A549 (cell line): ENCODE data around the gene SKOR1. TPM values are rescaled to one million over a fixed set of nuclear protein-coding genes. Genes with fewer than 3 reads are reported as not detected.

Experiments
- ATAC-seq, 2 experiments: fragments of 200-7000 bp in 1 of 2; fragments of >200 bp in 1 of 2; cut with Nextera tagmentation in 1 of 2; cut with Tn5 transposase in 1 of 2; 3 replicates each; pipeline versions ENCODE4 v1.8.0 to v1.9.1; 2018 to 2020; ENCODE audit warnings: mild to moderate bottlenecking in 1 of 2, moderate library complexity in 1 of 2
- CTCF ChIA-PET: fragments of 300-600 bp; sonication (Branson Sonifier 250); formaldehyde crosslinking; extraction: SDS; loops from one replicate; lab custom pipeline; 2021; ENCODE audit warnings: antibody characterized with exemption, inconsistent platforms; lab: Yijun Ruan, JAX
- POLR2A ChIA-PET: fragments of 350-600 bp; formaldehyde crosslinking; extraction: SDS; loops from one replicate; lab custom pipeline; 2021; ENCODE audit warnings: antibody characterized with exemption, inconsistent platforms; lab: Yijun Ruan, JAX
- DNase-seq, 2 experiments: peaks; one replicate each; pipeline versions ENCODE4 v3.0.0 to v3.0.0-alpha.2; 2011 to 2016; ENCODE audit warnings: low read depth in 1 of 2, low spot score in 1 of 2
- FAIRE-seq: peaks from 2 replicates; lab custom pipeline; 2011; peaks lifted over from hg19 to GRCh38; lab: Jason Lieb, UNC
- H3K27ac ChIP-seq, 2 experiments: fragments of >200 bp; sonication (Bioruptor Twin); formaldehyde crosslinking; 3 replicates each; pipeline ENCODE4 v1.5.1; 2016 to 2017
- H3K4me1 ChIP-seq: fragments of >200 bp; sonication (Bioruptor Twin); formaldehyde crosslinking; 3 replicates; pipeline ENCODE4 v1.6.1; 2016
- H3K4me2 ChIP-seq: fragments of >200 bp; sonication (Bioruptor Twin); formaldehyde crosslinking; 3 replicates; pipeline ENCODE4 v1.6.1; 2016
- H3K4me3 ChIP-seq: fragments of >200 bp; sonication (Bioruptor Twin); formaldehyde crosslinking; 3 replicates; pipeline ENCODE4 v1.5.1; 2016
- H3K9me3 ChIP-seq: fragments of >200 bp; sonication (Bioruptor Twin); formaldehyde crosslinking; 3 replicates; pipeline ENCODE4 v1.6.1; 2016
- BHLHE40 ChIP-seq: IDR thresholded peaks from 2 replicates; pipeline ENCODE4 v1.6.1; 2012; ENCODE audit warnings: low read depth, low read length, inconsistent platforms
- EP300 ChIP-seq, 2 experiments: fragments of >200 bp; sonication (Bioruptor Twin); formaldehyde crosslinking; IDR thresholded peaks; 2 replicates in 1 of 2; 3 replicates in 1 of 2; pipeline ENCODE4 v1.6.1; 2016 to 2017
- ESRRA ChIP-seq: fragments of 150-350 bp; IDR thresholded peaks from 2 replicates; pipeline ENCODE4 v1.6.1; 2014; ENCODE audit warnings: mild to moderate bottlenecking, low read length, borderline replicate concordance
- FOSB ChIP-seq: fragments of 250-450 bp; sonication (Bioruptor Pico); IDR thresholded peaks from 2 replicates; pipeline ENCODE4 v1.5.0; 2020; ENCODE audit warnings: mild to moderate bottlenecking, moderate library complexity
- GATA3 ChIP-seq: IDR thresholded peaks from 2 replicates; pipeline ENCODE4 v1.6.1; 2012; ENCODE audit warnings: borderline replicate concordance
- HOXA7 ChIP-seq: fragments of 250-450 bp; sonication (Bioruptor Pico); IDR thresholded peaks from 2 replicates; pipeline ENCODE4 v1.5.0; 2020; ENCODE audit warnings: mild to moderate bottlenecking, moderate library complexity
- HOXB5 ChIP-seq: fragments of 250-450 bp; sonication (Bioruptor Pico); IDR thresholded peaks from 2 replicates; pipeline ENCODE4 v1.5.0; 2020; ENCODE audit warnings: mild to moderate bottlenecking, moderate library complexity
- JUNB ChIP-seq: fragments of >200 bp; sonication (Bioruptor Twin); formaldehyde crosslinking; IDR thresholded peaks from 2 replicates; pipeline ENCODE4 v1.6.1; 2016
- KDM1A ChIP-seq: fragments of 200-600 bp; sonication (generic); IDR thresholded peaks from 2 replicates; pipeline ENCODE4 v1.6.1; 2016; ENCODE audit warnings: low read depth, mild to moderate bottlenecking
- MYC ChIP-seq: IDR thresholded peaks from 2 replicates; pipeline ENCODE4 v1.6.1; 2012; ENCODE audit warnings: mild to moderate bottlenecking, inconsistent platforms, low read length, improper control_type of control experiment, borderline replicate concordance
- PHF8 ChIP-seq: fragments of 200-600 bp; sonication (generic); IDR thresholded peaks from 2 replicates; pipeline ENCODE4 v1.6.1; 2016; ENCODE audit warnings: low read depth, mild to moderate bottlenecking, antibody characterized with exemption, moderate library complexity, borderline replicate concordance
- RAD21 ChIP-seq, 2 experiments: fragments of >200 bp in 1 of 2; sonication (Bioruptor Twin) in 1 of 2; formaldehyde crosslinking in 1 of 2; IDR thresholded peaks in 1 of 2; conservative IDR thresholded peaks in 1 of 2; 2 replicates in 1 of 2; 3 replicates in 1 of 2; pipeline ENCODE4 v1.6.1; 2012 to 2018; ENCODE audit warnings: inconsistent platforms in 1 of 2
- RARB ChIP-seq: fragments of 250-450 bp; sonication (Bioruptor Pico); IDR thresholded peaks from 2 replicates; pipeline ENCODE4 v1.8.0; 2021; ENCODE audit warnings: mild to moderate bottlenecking, moderate library complexity
- RNF2 ChIP-seq: fragments of 200-600 bp; sonication (generic); IDR thresholded peaks from 2 replicates; pipeline ENCODE4 v1.6.1; 2016; ENCODE audit warnings: low read depth, mild to moderate bottlenecking, antibody characterized with exemption, moderate library complexity, borderline replicate concordance
- SMC3 ChIP-seq: fragments of >200 bp; sonication (Bioruptor Twin); formaldehyde crosslinking; IDR thresholded peaks from 3 replicates; pipeline ENCODE4 v1.6.1; 2018; ENCODE audit warnings: inconsistent platforms
- ZFP36 ChIP-seq: fragments of 450-650 bp; IDR thresholded peaks from 2 replicates; pipeline ENCODE4 v1.6.1; 2014; ENCODE audit warnings: borderline replicate concordance; ENCODE audit not compliant: partially characterized antibody
- ZNF302 ChIP-seq: fragments of 250-450 bp; sonication (Bioruptor Pico); IDR thresholded peaks from 2 replicates; pipeline ENCODE4 v1.9.0; 2021; ENCODE audit warnings: inconsistent platforms, mild to moderate bottlenecking, moderate library complexity
- WGBS: methylation state at CpG from one replicate; pipeline ENCODE4 v1.1.6; 2017; ENCODE audit errors: missing lambda C conversion rate; 5-methylcytosine and 5-hydroxymethylcytosine counted together
- polyA plus RNA-seq, 4 experiments: library from polyadenylated mRNA; depleted of rRNA in 3 of 4; stranded (reverse); fragments of >200 nt; fragmentation: RNase III in 1 of 4; extraction: RNeasy Plus Mini Kit Qiagen cat#74134 plus additional on column Dnase treatment in 1 of 4; gene quantifications; 2 replicates in 3 of 4; 3 replicates in 1 of 4; pipeline ENCODE4 v1.2.3, GENCODE V29; 2011 to 2017
- TF ChIP-seq, protein P1 (sequence below): IDR thresholded peaks from 2 replicates; pipeline ENCODE4 v1.6.1; 2012
- TF ChIP-seq, protein P2 (sequence below): fragments of 200-600 bp; sonication (generic); IDR thresholded peaks from 2 replicates; pipeline ENCODE4 v1.6.1; 2016; ENCODE audit warnings: antibody characterized with exemption, mild to moderate bottlenecking, moderate library complexity

Gene SKOR1
- polyA plus RNA-seq, 2 of the 4 experiments (the other 2 are of a cell fraction) = 0.03 to 0.05 TPM

DNA sequence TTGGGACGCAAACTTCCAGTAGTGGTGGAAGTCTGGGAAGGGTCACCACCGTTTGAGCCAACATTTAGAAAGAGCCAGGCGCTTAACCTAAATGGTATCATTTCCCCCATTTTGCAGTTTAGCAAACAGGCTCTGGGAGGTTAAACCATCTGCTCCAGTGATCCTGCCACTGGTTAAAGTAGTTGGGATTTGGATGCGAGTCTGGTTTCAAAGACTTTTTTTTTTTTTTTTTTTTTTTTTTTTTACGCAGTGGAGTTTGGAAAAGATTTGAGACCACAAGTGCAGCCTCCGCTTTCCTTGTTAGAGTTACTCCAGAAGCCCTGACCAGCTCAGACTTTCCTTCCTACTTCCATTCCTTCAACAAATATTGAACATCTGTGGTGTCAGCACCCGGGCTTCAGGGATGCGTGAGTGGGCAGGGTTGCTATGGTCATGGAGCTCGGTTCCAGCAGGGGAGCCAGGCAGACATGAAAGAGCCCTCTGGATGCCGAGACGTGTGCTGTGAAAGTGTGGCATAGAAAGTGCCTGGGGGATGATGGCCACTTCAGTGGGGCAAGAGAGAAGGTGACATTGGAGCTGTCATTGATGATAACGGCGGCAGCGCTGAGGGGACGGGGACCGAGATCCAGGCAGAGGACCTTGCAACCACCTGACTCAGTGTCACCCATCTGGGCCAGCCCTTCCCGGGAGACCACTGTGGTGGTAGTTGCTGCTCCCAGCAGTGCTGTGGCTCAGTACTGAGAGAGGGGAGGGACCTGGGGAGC, 15.6 kb downstream of the SKOR1 start:
- TF ChIP-seq PHF8 = no peak
- no peak for TF ChIP-seq KDM1A
- 0 out of 2 replicates have a peak, but pooled peaks have one; percentile 13 for TF ChIP-seq GATA3
- TF ChIP-seq HOXB5 = no peak
- no peak for TF ChIP-seq RARB (CRISPR knock-in tag)
- TF ChIP-seq JUNB = no peak
- peak in 1 of 2 experiments; percentile 4; a peak in 1 of 5 replicates for TF ChIP-seq RAD21 (conservative IDR thresholded peaks at IDR 0.05 in 1 of 2, IDR thresholded peaks at IDR 0.05 in 1 of 2)
- TF ChIP-seq ZFP36 = no peak
- no peak for TF ChIP-seq BHLHE40
- H3K27ac ChIP-seq = peak overlapping the region; percentile 87 to 92
- H3K4me2 ChIP-seq = peak overlapping the region; percentile 93
- no peaks in the 10 kb centered on the region for H3K9me3 ChIP-seq
- 24% methylated on average over 17 of the region's 17 CpGs for WGBS
- ATAC-seq = peak in 1 of 2 experiments; percentile 63; a peak in 5 of 6 replicates
- POLR2A ChIA-PET = interaction anchor here (0.6 to 1.1 kb wide), 4 partner anchors 214 to 430 kb away, joined by 3 to 7 read pairs (median 4); partner anchors contain the start of gene PIAS1
- CTCF ChIA-PET = interaction anchor here (0.8 to 2.4 kb wide), 6 partner anchors 16 to 314 kb away, joined by 3 to 12 read pairs (median 3); no protein-coding TSS in a partner anchor
- H3K4me1 ChIP-seq = peaks cover 13% of the 10 kb centered on the region
- H3K4me3 ChIP-seq = peak overlapping the region; percentile 69
- FAIRE-seq = no peak
- DNase-seq = peak; percentile 52 to 86

DNA sequence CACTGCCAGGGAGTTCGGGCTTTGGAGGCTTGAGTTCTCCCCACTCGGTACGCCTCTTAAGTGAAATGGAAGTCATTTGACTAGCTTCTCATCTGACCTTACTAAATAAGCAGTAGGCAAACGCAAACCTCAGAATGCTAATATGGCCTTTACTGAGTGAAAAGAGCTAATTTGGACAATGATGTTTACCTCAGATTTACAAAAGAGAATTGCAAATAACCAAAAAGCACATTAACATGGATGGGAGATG, 16.1 kb downstream of the SKOR1 start:
- 78% methylated on average over 4 of the region's 4 CpGs for WGBS
- H3K27ac ChIP-seq = peak overlapping the region; percentile 87 to 92; a peak in 4 of 6 replicates

More for the DNA sequence above, 16.1 kb downstream of the SKOR1 start:
- Histone ChIP-seq H3K4me3 (peak overlapping the region; percentile 69; the same call in 2 of the 3 replicates), H3K4me1 (peaks cover 13% of the 10 kb centered on the region), H3K4me2 (peak overlapping the region; percentile 93), H3K9me3 (no peaks in the 10 kb centered on the region)
- FAIRE-seq (no peak), ATAC-seq (no peak), DNase-seq (no peak)
- CTCF ChIA-PET = interaction anchor here (0.8 to 2.4 kb wide), 6 partner anchors 15 to 313 kb away, joined by 3 to 12 read pairs (median 3); no protein-coding TSS in a partner anchor
- POLR2A ChIA-PET = interaction anchor here (0.6 to 1.1 kb wide), 4 partner anchors 213 to 431 kb away, joined by 3 to 7 read pairs (median 4); partner anchors contain the start of gene PIAS1
- TF ChIP-seq RNF2 = no peak
- TF ChIP-seq HOXA7 (CRISPR knock-in tag) = no peak
- no peak for TF ChIP-seq FOSB (CRISPR knock-in tag)
- no peak for TF ChIP-seq ZNF302
- TF ChIP-seq EP300 (IDR thresholded peaks at IDR 0.05) = no peak
- TF ChIP-seq, protein P1, sequence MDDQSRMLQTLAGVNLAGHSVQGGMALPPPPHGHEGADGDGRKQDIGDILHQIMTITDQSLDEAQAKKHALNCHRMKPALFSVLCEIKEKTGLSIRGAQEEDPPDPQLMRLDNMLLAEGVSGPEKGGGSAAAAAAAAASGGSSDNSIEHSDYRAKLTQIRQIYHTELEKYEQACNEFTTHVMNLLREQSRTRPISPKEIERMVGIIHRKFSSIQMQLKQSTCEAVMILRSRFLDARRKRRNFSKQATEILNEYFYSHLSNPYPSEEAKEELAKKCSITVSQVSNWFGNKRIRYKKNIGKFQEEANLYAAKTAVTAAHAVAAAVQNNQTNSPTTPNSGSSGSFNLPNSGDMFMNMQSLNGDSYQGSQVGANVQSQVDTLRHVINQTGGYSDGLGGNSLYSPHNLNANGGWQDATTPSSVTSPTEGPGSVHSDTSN = no peak
- no peak for TF ChIP-seq MYC
- TF ChIP-seq, protein P2, sequence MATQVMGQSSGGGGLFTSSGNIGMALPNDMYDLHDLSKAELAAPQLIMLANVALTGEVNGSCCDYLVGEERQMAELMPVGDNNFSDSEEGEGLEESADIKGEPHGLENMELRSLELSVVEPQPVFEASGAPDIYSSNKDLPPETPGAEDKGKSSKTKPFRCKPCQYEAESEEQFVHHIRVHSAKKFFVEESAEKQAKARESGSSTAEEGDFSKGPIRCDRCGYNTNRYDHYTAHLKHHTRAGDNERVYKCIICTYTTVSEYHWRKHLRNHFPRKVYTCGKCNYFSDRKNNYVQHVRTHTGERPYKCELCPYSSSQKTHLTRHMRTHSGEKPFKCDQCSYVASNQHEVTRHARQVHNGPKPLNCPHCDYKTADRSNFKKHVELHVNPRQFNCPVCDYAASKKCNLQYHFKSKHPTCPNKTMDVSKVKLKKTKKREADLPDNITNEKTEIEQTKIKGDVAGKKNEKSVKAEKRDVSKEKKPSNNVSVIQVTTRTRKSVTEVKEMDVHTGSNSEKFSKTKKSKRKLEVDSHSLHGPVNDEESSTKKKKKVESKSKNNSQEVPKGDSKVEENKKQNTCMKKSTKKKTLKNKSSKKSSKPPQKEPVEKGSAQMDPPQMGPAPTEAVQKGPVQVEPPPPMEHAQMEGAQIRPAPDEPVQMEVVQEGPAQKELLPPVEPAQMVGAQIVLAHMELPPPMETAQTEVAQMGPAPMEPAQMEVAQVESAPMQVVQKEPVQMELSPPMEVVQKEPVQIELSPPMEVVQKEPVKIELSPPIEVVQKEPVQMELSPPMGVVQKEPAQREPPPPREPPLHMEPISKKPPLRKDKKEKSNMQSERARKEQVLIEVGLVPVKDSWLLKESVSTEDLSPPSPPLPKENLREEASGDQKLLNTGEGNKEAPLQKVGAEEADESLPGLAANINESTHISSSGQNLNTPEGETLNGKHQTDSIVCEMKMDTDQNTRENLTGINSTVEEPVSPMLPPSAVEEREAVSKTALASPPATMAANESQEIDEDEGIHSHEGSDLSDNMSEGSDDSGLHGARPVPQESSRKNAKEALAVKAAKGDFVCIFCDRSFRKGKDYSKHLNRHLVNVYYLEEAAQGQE = no peak
- TF ChIP-seq GATA3 = no peak
- TF ChIP-seq SMC3 = no peak
- TF ChIP-seq ESRRA = no peak
